H54 (cell line): ENCODE data around the gene ECE2.

Experiments
- DNase-seq: peaks from one replicate; pipeline ENCODE4 v3.0.0; 2011; ENCODE audit warnings: low spot score, mixed read lengths; ENCODE audit not compliant: insufficient read length
- FAIRE-seq: peaks from 3 replicates; lab custom pipeline; 2011; peaks lifted over from hg19 to GRCh38; lab: Jason Lieb, UNC
- POLR2A ChIP-seq: IDR thresholded peaks from 2 replicates; pipeline ENCODE4 v1.6.1; 2011; ENCODE audit warnings: low read depth, mild to moderate bottlenecking, low read length

The ECE2 gene

DNA sequence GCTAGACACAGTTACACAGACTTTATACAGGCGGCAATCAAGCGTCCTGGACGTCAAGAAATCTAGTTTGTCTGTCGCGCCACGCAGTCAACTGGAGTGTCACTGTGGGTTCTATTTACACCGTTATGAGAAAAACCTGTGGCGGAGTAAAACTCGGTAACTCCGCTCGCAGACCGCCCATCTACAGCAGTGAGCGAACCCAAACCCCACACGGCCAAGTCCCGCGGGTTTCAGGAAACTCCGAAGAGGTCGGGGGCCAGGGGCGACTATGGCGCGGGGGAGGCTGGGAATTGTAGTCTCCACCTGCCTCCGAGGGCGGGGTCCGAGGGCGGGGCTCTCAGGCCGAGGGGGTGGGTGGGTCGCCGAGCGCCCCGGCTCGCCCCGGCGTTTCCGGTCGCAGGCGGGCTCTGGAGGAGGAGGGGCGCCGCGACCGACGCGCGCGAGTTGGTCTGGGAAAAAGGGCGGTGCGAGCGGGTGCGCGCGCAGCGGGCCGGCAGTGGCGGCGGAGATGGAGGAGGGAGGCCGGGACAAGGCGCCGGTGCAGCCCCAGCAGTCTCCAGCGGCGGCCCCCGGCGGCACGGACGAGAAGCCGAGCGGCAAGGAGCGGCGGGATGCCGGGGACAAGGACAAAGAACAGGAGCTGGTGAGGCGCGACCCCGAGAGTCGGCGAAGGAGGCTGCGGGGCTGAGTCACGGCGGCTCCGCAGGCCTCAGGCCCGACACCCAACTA, 23.1 kb downstream of the ECE2 start, which contains the start of gene PSMD2:
TSS of gene PSMD2 (plus strand) at position 483 of the 729 bp plus-strand sequence. CDS start at position 509, 26 bp downstream.
- FAIRE-seq, result no peak
- DNase-seq, result peak; percentile 95
- TF ChIP-seq POLR2A, result peak; percentile 92

DNA sequence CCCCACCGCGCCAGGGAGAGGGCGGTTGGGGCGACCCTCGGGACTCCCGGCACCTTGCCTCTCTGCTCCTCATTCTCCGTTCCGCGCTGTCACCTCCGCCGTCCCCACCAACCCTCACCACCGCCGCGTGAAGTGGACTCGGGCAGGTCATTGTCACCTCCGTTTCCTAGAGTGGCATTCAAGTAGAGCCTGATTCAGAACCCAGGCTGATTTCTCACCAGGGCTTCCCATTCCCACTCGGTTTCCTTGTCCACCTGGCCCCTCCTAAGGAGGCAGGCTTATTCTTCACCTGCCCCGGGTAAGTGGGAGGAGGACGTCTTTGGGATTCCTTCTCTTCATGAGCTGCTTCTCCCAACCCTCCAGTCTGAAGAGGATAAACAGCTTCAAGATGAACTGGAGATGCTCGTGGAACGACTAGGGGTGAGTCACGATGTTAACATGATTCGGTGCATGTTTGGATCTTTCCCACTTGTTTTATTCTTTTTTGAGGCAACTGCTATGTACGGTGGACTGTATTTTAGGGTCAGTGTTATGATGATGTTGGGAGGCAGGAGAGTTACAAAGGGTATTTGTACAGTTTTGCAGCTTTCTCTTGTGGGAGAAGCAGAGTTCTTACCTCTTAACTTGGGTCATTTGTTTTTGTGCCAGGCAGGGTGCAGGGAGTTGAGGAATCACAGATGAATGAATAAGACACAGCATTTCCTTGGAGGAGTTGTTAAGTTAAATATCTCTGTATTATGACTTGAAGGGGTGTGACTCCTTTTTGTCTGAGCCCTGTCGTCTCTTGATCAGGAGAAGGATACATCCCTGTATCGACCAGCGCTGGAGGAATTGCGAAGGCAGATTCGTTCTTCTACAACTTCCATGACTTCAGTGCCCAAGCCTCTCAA, 23.9 kb downstream of the ECE2 start:
- FAIRE-seq (no peak), DNase-seq (no peak)
- no peak for TF ChIP-seq POLR2A

DNA sequence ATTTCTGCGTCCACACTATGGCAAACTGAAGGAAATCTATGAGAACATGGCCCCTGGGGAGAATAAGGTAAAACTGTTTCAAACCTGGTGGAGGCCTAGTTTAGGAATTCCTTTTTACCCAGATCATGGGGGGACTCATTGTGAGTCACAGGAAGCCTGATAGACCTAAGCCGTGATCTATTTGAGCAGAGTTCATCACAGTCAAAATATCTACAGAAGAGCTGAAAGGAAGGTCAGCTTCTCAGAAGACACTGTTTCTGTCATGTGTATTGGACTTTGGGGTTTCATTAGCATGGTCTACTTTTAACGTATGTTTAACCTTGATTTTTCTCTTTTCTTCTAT, 24.5 kb downstream of the ECE2 start:
- DNase-seq (peak; percentile 49), FAIRE-seq (peak; percentile 53)
- TF ChIP-seq POLR2A, result no peak

DNA sequence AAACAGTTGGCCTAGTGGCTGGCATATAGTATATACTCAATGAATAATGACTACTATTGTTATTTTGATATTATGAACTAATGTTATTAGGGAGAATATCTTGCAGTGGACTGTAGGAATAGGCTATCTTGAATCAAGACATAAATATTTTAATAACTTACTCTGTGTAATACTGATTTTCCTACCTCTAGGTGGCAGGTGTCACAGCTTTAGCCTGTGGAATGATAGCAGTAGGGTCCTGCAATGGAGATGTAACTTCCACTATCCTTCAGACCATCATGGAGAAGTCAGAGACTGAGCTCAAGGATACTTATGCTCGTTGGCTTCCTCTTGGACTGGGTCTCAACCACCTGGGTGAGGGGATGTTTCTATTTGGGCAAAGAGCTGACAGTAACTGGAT, 29.8 kb downstream of the ECE2 start:
- DNase-seq, result no peak
- TF ChIP-seq POLR2A, result no peak
- no peak for FAIRE-seq

DNA sequence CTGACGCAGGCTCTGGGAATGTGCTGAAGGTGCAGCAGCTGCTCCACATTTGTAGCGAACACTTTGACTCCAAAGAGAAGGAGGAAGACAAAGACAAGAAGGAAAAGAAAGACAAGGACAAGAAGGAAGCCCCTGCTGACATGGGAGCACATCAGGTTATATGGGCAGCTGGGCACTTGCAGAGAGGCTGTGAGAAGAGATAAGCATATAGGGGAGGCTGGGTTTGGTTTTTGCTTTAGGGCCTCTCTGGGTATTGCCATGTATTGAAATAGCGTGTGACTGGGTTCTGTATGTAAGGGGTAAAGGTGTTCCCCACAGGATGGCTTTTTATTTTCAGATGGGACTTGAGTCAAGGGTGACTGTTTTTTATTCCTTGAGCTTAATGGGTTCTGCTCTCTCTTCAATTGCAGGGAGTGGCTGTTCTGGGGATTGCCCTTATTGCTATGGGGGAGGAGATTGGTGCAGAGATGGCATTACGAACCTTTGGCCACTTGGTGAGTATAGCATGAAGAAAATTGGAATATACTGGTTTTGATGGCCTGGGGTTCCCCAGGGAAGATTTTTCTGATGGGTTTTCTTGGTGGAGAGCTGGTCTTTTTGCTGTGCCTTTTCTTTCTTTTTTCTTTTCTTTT, 30.6 kb downstream of the ECE2 start:
- no peak for DNase-seq
- no peak for TF ChIP-seq POLR2A
- no peak for FAIRE-seq

DNA sequence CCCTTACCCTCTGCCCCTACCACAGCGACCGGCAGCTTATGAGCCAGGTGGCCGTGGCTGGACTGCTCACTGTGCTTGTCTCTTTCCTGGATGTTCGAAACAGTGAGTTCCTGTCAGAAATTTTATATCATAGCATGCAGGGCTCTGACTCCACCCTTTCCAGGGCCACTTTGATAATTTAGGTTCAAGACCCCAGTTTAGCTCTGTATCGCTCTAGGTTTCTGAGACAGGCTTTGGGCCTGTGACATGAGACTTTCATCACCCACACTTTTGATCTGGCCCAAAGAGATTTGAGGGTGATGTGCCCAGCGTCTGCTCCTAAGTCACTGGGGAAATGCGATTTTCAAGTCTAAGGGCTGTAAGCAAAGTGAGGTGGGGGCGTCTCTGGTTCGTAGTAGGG, 32.1 kb downstream of the ECE2 start:
- no peak for TF ChIP-seq POLR2A
- no peak for DNase-seq
- no peak for FAIRE-seq

DNA sequence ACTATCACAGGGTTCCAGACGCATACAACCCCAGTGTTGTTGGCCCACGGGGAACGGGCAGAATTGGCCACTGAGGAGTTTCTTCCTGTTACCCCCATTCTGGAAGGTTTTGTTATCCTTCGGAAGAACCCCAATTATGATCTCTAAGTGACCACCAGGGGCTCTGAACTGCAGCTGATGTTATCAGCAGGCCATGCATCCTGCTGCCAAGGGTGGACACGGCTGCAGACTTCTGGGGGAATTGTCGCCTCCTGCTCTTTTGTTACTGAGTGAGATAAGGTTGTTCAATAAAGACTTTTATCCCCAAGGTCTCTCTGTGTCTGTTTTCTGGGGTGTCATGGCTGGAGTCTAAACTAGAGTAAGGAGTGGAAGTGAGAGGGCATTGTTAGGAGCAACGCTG, 32.9 kb downstream of the ECE2 start:
- DNase-seq, result no peak
- no peak for FAIRE-seq
- no peak for TF ChIP-seq POLR2A

DNA sequence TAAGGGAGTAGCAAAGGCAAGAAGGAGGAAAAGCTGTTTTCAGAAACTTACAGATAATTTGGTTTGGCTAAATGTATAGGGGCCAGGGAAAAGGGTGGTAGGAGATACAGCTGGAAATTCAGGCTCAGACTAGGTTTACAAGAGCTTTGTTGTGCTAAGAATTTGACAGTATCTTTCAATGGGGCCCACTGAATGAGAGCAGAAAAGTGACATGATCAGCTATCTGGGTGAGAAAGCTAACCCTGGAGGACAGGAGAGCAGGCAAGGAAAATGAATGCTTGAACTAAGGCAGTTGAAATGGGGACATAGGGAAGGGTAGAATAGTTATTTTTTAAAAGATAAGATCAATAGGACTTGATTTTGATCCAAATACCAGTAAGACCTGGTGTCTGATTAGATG, 35.8 kb downstream of the ECE2 start:
- FAIRE-seq (no peak), DNase-seq (no peak)
- no peak for TF ChIP-seq POLR2A

DNA sequence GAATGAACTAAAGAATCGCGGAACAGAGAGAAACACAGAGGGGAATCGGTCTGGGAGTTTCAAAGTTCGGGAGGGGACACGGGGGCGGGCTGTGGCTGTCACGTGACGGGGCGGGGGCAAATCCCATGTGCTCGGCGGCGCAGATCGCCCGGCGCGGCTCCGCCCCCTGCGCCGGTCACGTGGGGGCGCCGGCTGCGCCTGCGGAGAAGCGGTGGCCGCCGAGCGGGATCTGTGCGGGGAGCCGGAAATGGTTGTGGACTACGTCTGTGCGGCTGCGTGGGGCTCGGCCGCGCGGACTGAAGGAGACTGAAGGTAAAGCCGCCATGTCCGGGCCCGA, 38.5 kb downstream of the ECE2 start, which contains the start of gene EIF4G1:
TSS of gene EIF4G1 (plus strand) at position 244 of the 337 bp plus-strand sequence. CDS start 1,191 bp downstream, outside the sequence.
- peak; percentile 75 for TF ChIP-seq POLR2A
- FAIRE-seq (peak; percentile 27), DNase-seq (peak; percentile 95)

DNA sequence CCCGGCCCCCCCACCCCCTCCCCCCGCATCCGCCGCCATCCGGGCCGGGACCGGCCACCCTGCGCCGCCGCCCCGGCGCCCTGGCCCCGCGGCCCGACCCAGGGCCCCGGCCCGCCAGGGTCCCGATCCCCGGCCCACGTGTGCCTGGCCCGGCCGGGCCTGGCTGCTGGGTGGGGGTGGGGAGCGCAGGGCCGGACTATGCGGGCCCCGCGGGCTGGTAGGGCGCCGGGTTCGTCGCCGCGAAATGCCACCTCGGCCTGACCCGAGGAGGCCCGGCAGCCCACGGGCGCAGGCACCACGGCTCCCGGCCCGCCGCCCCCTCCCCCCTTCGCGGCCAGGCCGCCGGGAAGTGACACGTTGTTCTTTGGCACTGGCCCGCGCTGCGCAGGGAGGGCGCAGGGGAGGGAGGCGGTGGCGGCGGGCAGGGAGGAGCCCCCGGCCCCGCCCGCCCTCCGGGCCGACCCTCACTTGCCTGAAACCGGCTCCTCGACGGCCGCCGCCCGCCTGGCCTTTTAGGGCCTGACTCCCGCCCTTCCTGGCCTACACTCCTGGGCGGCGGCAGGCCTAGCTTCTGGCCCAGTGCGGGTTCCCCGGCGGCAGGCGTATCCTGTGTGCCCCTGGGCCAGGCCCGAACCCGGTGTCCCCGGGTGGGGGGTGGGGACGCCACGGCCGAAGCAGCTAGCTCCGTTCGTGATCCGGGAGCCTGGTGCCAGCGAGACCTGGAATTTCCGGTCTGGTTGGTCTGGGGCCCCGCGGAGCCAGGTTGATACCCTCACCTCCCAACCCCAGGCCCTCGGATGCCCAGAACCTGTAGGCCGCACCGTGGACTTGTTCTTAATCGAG, 39.1 kb downstream of the ECE2 start:
- DNase-seq (peak; percentile 47), FAIRE-seq (no peak)
- TF ChIP-seq POLR2A, result no peak; the same call in 1 of the 2 replicates

DNA sequence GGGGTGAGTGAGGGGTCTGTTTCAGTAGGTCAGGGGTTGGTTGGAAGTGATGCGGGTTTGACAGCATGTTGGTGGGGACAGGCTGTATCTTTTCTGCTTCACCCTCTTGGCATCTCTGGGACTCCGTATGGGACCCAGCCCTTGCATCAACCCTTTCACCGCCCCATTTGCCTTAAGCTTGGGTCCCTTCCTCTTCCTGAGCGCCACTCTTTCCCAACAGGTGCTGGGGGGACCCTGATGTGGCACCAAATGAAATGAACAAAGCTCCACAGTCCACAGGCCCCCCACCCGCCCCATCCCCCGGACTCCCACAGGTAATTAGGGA, 39.7 kb downstream of the ECE2 start:
- no peak for FAIRE-seq
- TF ChIP-seq POLR2A, result no peak
- no peak for DNase-seq

DNA sequence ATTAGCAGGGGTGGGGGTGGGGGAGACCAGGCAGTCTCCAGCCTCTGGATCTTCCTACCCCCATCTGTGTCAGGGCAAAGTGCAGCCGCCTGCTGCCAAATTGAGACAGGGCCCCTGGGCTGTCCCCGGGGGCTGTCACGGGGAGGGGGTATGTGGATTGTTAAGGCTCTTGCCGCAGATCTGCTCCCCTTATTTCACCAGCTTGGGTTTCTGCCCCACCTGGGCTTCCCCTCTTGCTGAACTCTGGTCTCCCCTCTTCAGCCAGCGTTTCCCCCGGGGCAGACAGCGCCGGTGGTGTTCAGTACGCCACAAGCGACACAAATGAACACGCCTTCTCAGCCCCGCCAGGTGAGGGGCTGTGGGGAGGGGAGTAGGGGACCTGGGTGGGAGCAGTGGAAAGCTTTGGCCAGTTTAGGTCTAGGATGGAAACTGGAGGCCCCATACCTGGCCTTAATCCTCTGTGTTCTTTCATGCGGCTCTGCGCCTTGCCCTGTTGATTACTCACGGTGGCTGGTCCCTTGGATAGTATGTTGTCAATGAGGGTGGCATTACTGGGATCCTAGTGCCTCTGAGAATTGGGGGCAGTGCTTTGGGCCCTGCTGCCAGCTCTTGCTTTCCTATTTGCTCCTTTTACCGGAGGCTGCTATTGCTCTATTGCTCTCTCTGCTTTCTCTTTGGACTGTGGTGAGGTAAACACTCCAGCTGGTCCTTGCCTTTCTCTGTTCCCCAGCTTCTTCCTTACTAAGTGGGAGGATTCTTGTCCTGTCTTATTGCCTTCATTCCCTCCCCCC, 40.2 kb downstream of the ECE2 start:
- TF ChIP-seq POLR2A, result no peak
- FAIRE-seq, result no peak
- no peak for DNase-seq

DNA sequence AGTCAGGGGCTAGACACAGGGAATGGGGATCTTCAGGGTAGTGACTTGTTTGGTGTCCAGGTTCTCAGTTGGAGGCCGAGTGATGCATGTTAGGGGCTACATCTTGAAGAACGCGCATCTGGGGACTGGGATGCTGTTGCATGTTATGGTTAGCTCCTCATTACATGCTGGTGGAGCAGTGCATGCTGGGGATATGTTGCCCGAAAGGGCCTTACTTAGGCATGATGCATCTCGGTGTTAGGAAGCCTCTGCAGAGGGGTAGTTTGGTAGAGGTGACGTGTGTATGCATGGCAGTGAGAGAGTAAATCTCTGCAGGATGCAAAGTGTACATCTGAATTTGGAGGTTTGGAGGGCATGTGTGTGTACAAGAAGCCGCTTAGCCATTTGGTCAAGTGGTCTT, 41.0 kb downstream of the ECE2 start:
- FAIRE-seq (no peak), DNase-seq (no peak)
- no peak for TF ChIP-seq POLR2A
